GM12865 (cell line): ENCODE data around the gene RNF169.

ENCODE experiments used
- DNase-seq: peaks from one replicate; pipeline ENCODE4 v3.0.0; 2010; ENCODE audit warnings: low read depth
- H3K4me3 ChIP-seq: 2 replicates; pipeline ENCODE4 v1.5.1; 2011; ENCODE audit warnings: mild to moderate bottlenecking, low read depth, low read length, control low read depth
- TF ChIP-seq, protein P1 (sequence below): IDR thresholded peaks from 2 replicates; pipeline ENCODE4 v1.5.1; 2011; ENCODE audit warnings: low read length, control low read depth, low read depth, inconsistent platforms; ENCODE audit not compliant: insufficient read depth; ENCODE audit errors: missing control alignments

Gene RNF169

DNA sequence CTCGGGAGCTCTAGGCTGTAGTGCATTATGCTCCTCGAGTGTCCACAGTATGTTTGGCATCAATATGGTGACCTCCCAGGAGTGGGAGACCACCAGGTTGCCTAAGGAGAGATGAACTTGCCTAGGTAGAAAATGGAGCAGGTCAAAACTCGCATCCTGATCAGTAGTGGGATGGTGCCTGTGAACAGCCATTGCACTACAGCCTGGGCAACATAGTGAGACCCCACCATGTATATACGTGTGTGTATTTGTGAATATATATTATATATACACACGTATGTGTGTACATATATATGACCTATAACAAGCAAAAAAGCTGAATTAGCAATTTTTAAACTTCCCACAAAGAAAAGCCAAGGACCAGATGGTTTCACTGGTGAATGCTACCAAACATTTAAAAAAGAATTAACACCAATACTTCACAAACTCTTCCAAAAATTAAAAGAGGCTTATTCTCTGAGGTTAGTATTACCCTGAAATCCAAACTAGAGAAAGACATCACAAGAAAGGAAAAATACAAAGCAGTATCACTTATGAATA is 97.4 kb downstream of the RNF169 start:
- no peak for DNase-seq
- TF ChIP-seq, protein P1, sequence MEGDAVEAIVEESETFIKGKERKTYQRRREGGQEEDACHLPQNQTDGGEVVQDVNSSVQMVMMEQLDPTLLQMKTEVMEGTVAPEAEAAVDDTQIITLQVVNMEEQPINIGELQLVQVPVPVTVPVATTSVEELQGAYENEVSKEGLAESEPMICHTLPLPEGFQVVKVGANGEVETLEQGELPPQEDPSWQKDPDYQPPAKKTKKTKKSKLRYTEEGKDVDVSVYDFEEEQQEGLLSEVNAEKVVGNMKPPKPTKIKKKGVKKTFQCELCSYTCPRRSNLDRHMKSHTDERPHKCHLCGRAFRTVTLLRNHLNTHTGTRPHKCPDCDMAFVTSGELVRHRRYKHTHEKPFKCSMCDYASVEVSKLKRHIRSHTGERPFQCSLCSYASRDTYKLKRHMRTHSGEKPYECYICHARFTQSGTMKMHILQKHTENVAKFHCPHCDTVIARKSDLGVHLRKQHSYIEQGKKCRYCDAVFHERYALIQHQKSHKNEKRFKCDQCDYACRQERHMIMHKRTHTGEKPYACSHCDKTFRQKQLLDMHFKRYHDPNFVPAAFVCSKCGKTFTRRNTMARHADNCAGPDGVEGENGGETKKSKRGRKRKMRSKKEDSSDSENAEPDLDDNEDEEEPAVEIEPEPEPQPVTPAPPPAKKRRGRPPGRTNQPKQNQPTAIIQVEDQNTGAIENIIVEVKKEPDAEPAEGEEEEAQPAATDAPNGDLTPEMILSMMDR, result no peak
- H3K4me3 ChIP-seq, result no peak overlapping the region

DNA sequence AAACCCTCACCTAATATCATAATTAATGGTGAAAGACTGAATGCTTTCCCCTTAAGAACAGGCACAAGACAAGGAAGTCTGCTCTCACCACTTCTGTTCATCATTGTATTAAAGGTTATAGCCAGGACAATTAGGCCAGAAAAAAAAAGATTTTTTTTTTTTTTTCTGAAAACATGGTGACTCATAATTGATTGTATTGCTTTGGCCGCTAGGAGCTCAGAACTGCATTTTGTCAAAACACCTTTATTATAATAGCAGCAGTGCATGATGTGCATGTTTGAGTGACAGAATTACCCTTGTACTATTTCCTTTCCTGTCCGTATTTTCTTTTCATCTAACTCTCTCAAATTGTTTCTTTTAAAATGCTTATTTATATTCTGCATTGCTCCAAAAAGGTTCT is 98.1 kb downstream of the RNF169 start:
- H3K4me3 ChIP-seq, result no peak overlapping the region
- no peak for DNase-seq
- TF ChIP-seq, protein P1, result no peak

DNA sequence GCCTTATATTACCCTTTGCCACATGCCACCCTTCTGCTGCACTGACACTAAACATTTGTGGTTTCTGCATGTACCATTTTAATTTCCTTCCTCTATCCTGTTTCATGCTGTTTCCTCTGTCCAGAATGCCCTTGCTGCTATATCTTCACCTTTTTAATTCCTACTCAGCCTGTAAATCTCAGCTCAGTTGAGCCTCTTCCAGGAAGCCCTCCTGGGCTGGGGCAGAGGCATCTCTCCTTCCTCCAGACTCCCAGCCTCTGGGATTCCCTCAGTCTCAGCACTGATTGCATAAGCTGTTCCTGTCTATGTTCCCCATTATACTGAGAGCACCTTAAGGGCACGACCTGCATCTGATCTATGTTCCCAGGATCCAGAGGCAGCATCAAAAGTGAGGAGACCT is 98.7 kb downstream of the RNF169 start:
- no peak overlapping the region for H3K4me3 ChIP-seq
- TF ChIP-seq, protein P1, result no peak
- DNase-seq, result no peak

DNA sequence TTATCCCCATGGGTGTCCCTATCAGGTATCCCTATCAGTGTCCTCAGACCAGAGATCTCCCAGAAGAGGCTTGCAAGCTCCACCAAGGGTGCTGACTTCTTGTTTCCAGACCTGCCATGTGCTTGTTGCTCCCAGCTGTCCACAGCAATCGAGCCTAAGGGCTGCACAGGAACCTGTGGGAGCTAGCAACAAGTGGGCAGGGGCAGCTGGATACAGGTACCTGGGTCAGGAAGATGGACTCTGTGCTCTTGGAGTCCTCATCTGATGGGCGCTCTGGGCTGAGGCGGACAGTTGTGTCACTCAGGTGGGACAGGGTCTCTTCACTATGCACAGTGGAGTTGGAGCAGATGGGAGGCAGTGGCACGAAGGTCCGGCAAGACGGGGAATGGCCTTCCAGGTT is 99.2 kb downstream of the RNF169 start:
- DNase-seq, result no peak
- TF ChIP-seq, protein P1, result no peak
- no peak overlapping the region for H3K4me3 ChIP-seq

DNA sequence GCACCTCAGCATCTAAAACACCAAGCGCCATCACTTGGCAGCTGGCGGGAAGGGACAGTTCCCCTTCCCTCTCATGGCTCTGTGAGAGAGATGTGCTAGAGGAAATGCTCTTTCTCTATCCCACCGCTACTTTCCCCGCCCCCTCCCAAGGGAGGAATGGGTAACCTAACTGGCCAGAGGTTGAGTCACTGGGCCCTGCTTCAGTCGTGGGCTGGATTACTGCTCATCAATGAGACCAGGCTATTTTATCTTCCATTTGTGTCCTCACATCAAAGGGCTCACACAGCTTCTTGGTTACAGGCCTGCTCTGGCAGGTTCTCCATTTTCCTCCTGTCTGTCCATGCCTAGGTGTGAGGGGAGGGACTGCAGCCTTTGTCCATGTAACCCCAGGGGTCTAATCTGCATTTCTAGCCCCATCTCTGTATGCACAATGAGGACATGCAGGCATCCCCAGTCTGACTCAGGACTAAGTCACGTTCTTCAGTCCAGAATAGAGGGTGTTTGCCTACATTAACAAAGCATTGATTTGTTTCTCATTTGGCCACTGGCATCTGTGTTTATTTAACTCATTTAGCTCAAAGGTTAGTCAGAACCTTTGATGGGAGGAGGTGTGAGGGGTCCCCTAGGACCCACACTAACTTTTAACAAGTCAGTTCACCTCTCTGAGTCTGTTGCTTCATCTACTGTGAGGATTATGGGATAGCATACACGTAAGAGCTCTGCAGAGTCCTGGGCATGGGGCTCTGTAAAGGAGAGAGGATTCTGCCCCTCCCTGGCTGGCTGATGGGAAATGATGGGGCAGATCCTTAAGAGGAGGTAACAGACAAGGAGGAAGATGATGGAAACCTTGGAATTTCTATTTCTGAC is 101.1 kb downstream of the RNF169 start:
- H3K4me3 ChIP-seq, result no peak overlapping the region
- no peak for DNase-seq
- TF ChIP-seq, protein P1, result no peak

DNA sequence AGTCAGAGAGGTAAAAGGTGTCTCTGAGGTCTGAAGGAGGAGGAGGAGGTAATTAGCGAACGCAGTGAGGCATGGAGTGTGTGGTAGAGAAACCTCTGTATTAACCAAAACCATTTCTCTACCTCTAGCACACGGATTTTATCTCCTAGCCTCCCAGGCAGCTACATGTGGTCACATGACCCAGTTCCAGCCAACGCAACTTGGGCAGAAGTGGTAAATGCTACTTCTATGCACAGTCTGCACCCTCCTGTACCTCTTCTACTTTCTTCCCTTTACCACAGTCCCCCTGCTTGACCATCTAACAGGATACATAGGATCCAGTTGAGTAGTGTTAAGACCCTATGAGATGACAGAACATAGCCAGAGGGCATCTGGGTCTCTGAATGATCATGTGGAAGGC is 104.6 kb downstream of the RNF169 start:
- TF ChIP-seq, protein P1, result no peak

More for the DNA sequence above, 104.6 kb downstream of the RNF169 start:
- H3K4me3 ChIP-seq, result no peak overlapping the region
- DNase-seq, result no peak
